Posterior vena cava (tissue), 2 donors: ENCODE data around the gene CAMTA1. TPM values are rescaled to one million over a fixed set of nuclear protein-coding genes. Genes with fewer than 3 reads are reported as not detected.

Experiments
- DNase-seq: peaks from one replicate; pipeline ENCODE4 v3.0.0-alpha.2; 2020; ENCODE audit warnings: low spot score
- intact Hi-C, 2 donors: fragments of 100-400 bp; cut with DNase I; formaldehyde crosslinking; loops; one replicate each; pipeline versions ENCODE4 v1.14.1 to v1.14.2; 2022 to 2023
- total RNA-seq, 2 donors: library from RNA; stranded (reverse); fragmentation: NEBNext Ultra II Directional; extraction: Animal tissue kit (Norgen Biotek cat#: 25700); gene quantifications; one replicate each; pipeline ENCODE4 v1.2.1, GENCODE V29; 2021
- donor health status: DM: yes; HTN: yes; CAD: no.
- donor health status: DM: yes; HTN: yes; CAD: no.

CAMTA1 gene
- total RNA-seq, 2 donors from 2014 or later = 65.1 to 76.4 TPM

GRCh38 chr1:7550981-7551380 lies 765.7 kb downstream of the CAMTA1 start:
- intact Hi-C loops = no loop called here
- DNase-seq = peak; percentile 22

GRCh38 chr1:7551442-7551841 lies 766.2 kb downstream of the CAMTA1 start:
- DNase-seq = peak; percentile 44
- intact Hi-C loops = no loop called here

- intact Hi-C loops = no loop called here
- DNase-seq = peak; percentile 77
Observed at GRCh38 chr1:7552402-7552801, 767.1 kb downstream of the CAMTA1 start.

- DNase-seq = peak; percentile 23
- intact Hi-C loops = no loop called here
Observed at GRCh38 chr1:7553042-7553690, 767.9 kb downstream of the CAMTA1 start.

- intact Hi-C loops = no loop called here
- peak; percentile 26 for DNase-seq
Observed at GRCh38 chr1:7554385-7555235, 769.4 kb downstream of the CAMTA1 start.

GRCh38 chr1:7555391-7556185 lies 770.3 kb downstream of the CAMTA1 start:
- intact Hi-C loops = no loop called here
- peak; percentile 64 for DNase-seq

GRCh38 chr1:7557301-7557891 lies 772.1 kb downstream of the CAMTA1 start:
- intact Hi-C loops = no loop called here
- peak; percentile 73 for DNase-seq

- peak; percentile 65 for DNase-seq
- intact Hi-C loops = no loop called here
Observed at GRCh38 chr1:7558041-7558461, 772.8 kb downstream of the CAMTA1 start.

GRCh38 chr1:7558481-7558880 lies 773.2 kb downstream of the CAMTA1 start:
- peak; percentile 62 for DNase-seq
- intact Hi-C loops = no loop called here

GRCh38 chr1:7558921-7559869 lies 773.9 kb downstream of the CAMTA1 start:
- peak; percentile 71 for DNase-seq
- intact Hi-C loops = no loop called here

GRCh38 chr1:7560128-7560527 lies 774.9 kb downstream of the CAMTA1 start:
- DNase-seq = peak; percentile 26
- intact Hi-C loops = no loop called here

GRCh38 chr1:7560601-7561181 lies 775.4 kb downstream of the CAMTA1 start:
- peak; percentile 54 for DNase-seq
- intact Hi-C loops = no loop called here

- intact Hi-C loops = no loop called here
Observed at GRCh38 chr1:7561331-7561921, 776.2 kb downstream of the CAMTA1 start.

GRCh38 chr1:7561936-7562728 lies 776.9 kb downstream of the CAMTA1 start:
- DNase-seq = peak; percentile 77
- intact Hi-C loops = no loop called here

More at GRCh38 chr1:7561331-7561921, 776.2 kb downstream of the CAMTA1 start:
- peak; percentile 44 for DNase-seq

- intact Hi-C loops = no loop called here
- DNase-seq = peak; percentile 76
Observed at GRCh38 chr1:7562729-7563605, 777.7 kb downstream of the CAMTA1 start.

- intact Hi-C loops = no loop called here
- peak; percentile 52 for DNase-seq
Observed at GRCh38 chr1:7564137-7564536, 778.9 kb downstream of the CAMTA1 start.
